Adipocyte (in vitro differentiated cells): Measurements from ENCODE around the gene ACO1.

ENCODE experiments used
- DNase-seq: peaks from one replicate; pipeline ENCODE4 v3.0.0-alpha.2; 2015; ENCODE audit warnings: low read depth
- H3K27me3 ChIP-seq: replicated peaks from 2 replicates; pipeline ENCODE4 v1.7.0; 2013; ENCODE audit warnings: mild to moderate bottlenecking, low read length, moderate library complexity; ENCODE audit not compliant: control insufficient read depth, insufficient read depth
- H3K36me3 ChIP-seq: 2 replicates; pipeline ENCODE4 v1.7.0; 2013; ENCODE audit warnings: low read length, mild to moderate bottlenecking, moderate library complexity; ENCODE audit not compliant: control insufficient read depth, insufficient read depth, severe bottlenecking
- H3K4me1 ChIP-seq: 2 replicates; pipeline ENCODE4 v1.7.0; 2013; ENCODE audit warnings: mild to moderate bottlenecking, low read length, moderate library complexity; ENCODE audit not compliant: control insufficient read depth, insufficient read depth
- H3K4me3 ChIP-seq: 2 replicates; pipeline ENCODE4 v1.7.0; 2013; ENCODE audit warnings: mild to moderate bottlenecking, low read length, moderate library complexity
- H3K9ac ChIP-seq: 2 replicates; pipeline ENCODE4 v1.7.0; 2013; ENCODE audit warnings: mild to moderate bottlenecking, low read length, moderate library complexity
- H3K9me3 ChIP-seq: 2 replicates; pipeline ENCODE4 v1.7.0; 2013; ENCODE audit warnings: mild to moderate bottlenecking, low read length, moderate library complexity; ENCODE audit not compliant: control insufficient read depth

The ACO1 gene

DNA sequence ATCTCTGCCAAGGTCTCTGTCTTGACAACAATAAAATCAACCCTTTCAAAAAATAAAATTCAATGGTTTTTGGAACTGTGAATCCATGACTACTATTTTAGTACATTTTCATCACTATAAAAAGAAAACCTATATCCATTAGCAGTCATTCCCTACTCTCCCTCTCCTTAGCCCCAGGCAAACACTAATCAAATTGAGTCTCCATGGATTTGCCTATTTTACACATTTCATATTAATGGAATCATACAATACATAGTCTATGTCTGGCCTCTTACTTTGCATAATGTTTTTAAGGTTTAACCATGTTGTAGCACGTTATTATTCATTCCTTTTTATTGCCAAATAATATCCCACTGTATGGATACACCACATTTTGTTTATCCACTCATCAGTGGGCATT is 117.4 kb downstream of the ACO1 start:
- no peaks in the 10 kb centered on the region for H3K27me3 ChIP-seq
- H3K9me3 ChIP-seq: no peaks in the 10 kb centered on the region
- peaks cover 6% of the 10 kb centered on the region for H3K4me1 ChIP-seq
- DNase-seq: no peak
- H3K4me3 ChIP-seq: no peak overlapping the region
- H3K9ac ChIP-seq: no peak overlapping the region
- H3K36me3 ChIP-seq: peaks cover 2% of the 10 kb centered on the region

DNA sequence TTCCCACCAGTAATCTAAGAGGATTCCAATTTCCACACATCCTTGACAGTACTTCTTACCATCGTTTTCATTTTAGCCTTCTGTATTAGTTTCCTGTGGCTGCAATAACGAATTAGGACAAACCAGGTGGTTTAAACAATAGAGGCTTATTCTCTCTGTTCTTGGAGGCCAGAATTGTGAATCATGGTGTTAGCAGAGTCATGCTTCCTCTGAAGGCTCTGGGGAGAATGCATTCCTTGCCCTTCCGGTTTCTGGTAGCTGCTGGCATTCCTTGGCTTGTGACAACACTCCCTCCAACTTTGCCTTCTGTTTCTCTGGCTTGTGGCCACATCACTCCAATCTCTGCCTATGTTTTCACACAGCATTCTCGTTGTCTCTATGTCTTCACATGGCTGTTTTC is 118.0 kb downstream of the ACO1 start:
- Histone ChIP-seq H3K36me3 (no peaks in the 10 kb centered on the region), H3K4me3 (no peak overlapping the region)
- DNase-seq: peak; percentile 16

DNA sequence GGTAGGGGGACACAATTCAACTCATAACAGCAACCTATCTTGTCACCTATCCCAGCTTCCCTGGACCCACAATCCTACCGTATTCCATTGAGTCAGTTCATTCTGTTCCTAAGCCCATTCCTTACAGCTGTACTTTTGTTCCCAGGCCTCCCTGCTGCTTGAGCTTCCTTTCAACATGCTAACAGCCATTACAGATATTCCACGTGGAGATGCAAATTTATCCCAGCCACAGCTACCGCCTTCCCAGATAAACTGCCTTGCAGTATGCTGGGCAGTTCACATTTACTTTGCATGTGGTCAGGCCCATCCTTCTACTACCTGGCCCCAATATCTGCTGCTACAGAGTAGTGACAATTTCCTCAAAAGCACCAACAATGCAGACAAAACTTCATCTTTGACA is 118.6 kb downstream of the ACO1 start:
- no peaks in the 10 kb centered on the region for H3K27me3 ChIP-seq
- H3K4me3 ChIP-seq: no peak overlapping the region
- no peaks in the 10 kb centered on the region for H3K36me3 ChIP-seq
- H3K9me3 ChIP-seq: no peaks in the 10 kb centered on the region
- no peak overlapping the region for H3K9ac ChIP-seq
- peaks cover 6% of the 10 kb centered on the region for H3K4me1 ChIP-seq
- DNase-seq: no peak

More for the DNA sequence above, 118.0 kb downstream of the ACO1 start:
- no peak overlapping the region for H3K9ac ChIP-seq
- H3K9me3 ChIP-seq: no peaks in the 10 kb centered on the region
- H3K4me1 ChIP-seq: peaks cover 6% of the 10 kb centered on the region
- H3K27me3 ChIP-seq: no peaks in the 10 kb centered on the region
